CD4-positive, alpha-beta T cell treated with Interleukin-4 for 1 hour (primary cell): Measurements from ENCODE around the gene HNF1B.

Source experiments
- DNase-seq, 2 donors: peaks; one replicate each; pipeline ENCODE4 v3.0.0-alpha.2; 2020 to 2022

Gene HNF1B

DNA sequence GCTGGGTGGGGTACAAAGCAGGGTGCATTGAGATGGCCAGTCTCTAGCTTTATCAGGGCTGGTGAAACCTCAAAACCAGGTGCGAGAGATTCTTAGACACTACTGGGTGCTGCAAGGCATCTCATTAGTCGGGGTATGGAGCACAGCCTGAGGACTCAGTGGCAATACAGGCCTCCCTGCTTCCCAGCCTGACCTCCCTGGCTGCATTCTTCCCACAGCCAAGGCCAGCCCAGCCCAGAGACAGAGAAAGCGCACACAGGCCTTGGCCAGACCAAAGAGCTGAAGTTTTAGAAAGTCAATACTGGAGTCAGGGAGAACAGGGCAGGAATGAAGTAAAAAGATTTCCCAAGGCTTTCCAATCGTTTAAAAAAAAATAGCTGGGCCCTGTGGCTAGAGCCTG lies 12.5 kb downstream of the HNF1B start:
- no peak for DNase-seq

GRCh38 chr17:37731056-37731455 lies 13.8 kb downstream of the HNF1B start:
- no peak for DNase-seq

DNA sequence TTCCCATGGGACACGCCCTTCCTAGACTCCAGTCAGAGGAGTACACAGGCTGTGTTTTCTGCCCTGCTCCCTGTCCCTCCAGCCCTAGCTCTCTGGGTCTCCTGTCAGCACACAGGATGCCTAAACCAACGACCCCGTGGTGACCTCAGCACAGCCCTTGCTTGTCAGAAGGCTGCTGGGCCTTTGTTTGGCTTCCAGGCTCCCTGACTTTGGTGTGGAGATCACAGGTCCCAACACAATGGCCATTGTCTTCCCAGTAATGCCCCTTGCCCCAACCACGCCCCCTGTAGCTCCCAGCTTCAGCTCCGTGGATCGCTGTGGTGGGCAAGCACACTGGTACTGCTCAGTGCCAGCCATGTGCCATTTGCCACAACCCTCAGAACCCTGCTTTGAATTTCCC lies 15.0 kb downstream of the HNF1B start:
- no peak for DNase-seq

- no peak for DNase-seq
Observed at GRCh38 chr17:37726891-37727675, 17.8 kb downstream of the HNF1B start.

DNA sequence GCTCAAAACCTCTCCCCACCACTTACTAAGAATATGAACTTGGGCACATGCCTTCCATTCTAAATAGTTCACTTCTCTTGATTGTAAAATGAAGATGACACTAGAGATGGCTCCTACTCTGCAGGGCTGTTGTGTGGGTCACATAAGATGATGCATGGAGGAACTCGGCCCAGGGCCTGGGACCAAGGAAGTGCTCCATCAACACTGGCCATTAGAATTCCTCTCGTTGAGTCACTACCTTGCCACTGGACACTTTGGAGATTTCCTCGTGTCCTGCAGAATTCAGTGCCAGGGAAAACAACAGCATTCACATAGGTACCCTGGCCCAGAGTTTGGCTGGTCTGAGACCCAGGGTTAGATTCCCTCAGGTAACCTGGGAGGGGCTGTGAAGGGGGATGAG lies 18.6 kb downstream of the HNF1B start:
- DNase-seq, result no peak

DNA sequence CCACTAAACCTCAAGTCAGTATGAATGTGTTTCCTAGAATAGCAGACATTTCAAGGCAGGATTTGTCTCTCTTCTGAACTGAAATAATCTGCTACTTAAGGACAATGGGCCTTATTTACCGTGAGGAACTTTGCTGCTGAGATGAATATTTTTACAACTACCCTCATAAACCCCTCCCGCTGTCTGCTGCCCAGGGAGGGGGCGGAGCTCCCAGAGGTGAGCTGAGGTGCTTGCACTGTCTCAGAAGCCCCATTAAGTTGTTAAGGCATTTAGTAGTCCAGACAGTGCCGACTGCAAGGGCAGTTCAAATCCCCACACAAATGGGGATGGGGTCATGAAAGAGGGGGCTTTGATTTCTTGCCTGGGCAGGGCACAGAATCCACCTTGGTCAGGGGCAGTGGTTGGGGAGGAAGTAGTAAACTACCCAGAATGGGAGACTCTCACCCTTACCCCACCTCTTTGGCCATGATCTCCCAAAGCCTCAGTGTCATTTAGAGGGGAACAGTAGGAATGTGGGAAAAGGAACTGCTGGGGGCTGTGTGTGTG lies 19.2 kb downstream of the HNF1B start:
- DNase-seq, result no peak

DNA sequence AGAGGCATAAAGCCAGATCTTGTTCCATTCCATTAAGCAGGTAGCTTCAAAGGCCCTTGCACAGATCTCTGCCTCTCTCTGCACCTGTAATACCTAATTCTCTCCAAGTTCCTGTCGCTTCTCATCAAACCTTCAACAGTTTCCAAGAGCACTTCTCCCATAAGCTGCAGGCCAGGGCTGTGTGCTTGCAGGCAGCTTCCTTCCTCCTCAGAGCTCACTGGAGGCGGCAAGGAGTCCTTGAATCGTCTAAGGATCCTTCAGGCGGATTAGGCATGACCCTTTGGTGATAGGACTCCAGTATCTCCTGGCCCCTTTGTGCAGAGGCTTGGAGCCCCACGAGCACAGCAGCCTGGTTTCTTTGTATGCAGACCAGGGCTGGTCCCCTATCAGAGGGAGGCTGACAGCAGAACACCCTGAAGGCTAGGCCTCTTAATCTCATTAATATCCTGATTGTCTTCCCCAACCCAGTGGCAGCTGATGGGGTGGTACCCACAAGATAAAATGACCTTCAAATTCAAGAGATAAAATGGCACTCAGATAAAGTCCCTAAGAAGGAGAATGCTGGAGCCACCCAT lies 19.8 kb downstream of the HNF1B start:
- no peak for DNase-seq

DNA sequence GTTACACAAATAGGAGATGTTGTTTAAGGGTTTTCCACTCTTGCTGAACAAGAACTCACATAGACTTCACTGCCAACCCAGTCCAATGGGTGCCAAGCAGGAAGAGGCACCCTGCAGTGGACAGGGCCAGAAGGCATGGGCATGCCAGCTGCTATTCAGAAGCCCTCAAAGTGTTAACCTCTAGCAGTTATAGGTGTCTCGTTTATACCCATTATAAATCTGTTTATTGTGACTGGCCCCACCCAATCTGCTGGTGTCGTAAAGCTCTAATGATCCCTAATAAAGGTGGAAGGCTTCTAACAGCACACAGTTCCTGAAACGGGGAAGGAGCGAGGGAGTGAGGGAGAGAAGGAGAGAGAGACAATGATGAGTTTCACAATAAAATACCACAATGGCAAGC lies 23.9 kb downstream of the HNF1B start:
- DNase-seq, result no peak

DNA sequence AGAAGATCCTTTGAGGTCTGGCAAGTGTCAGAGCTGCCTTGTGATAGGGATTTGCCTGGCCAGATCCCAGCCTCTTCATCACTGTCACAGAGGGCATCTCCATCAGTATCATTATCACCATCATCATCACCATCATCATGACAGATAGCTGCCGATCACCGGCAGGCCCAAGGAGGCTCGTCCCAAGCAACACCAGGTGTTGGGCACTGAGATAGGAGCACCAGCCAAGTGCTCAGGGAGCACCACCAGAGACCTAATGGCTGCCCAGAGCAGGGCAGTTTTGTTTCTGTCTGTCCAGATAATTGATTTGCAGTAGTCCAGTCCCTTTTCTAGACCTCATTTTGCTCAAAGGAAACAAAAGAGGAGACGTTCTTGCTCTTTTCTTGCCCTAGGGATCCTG lies 25.0 kb downstream of the HNF1B start:
- DNase-seq, result no peak

GRCh38 chr17:37718324-37719048 lies 26.4 kb downstream of the HNF1B start:
- no peak for DNase-seq

- no peak for DNase-seq
Observed at GRCh38 chr17:37717627-37718323, 27.1 kb downstream of the HNF1B start.

DNA sequence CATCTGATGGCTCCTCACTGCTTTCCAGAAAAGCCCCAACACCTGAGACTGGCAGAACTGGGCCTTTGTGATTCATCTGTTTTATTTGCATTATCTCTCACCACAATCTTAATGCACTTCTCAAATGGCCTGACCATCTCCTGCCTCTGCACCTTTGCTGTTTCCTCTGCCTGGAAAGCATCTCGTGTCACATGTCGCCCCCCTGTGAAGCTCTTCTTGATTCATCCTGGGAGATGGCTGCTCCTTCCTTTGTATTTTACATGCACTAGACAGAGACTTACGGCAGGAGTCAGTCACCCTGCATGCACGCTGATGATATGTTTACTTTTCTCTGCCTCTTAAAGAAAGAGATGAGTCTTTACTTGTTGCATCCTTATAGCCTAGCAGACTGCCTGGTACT lies 30.0 kb downstream of the HNF1B start:
- no peak for DNase-seq

DNA sequence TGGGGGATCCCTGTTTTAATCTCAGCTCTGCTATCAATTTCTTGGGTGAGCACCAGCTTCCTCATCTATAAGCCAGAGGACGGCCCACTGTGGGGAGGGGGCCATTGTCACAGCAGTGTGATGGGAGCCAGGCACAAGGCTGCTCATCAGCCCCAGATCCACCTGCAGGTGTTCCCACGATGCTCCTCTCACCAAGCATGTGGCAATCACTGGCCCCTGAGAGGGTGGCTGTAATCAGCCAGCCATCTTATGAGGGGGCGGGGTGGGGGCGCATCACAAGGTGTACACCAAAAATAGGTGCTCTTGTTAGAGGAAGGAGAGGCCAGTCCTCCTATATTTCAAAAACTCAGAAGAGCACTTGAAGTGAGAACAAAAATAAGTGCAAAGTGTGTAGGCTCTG lies 31.2 kb downstream of the HNF1B start:
- DNase-seq, result no peak

- no peak for DNase-seq
Observed at GRCh38 chr17:37713028-37713431, 31.8 kb downstream of the HNF1B start.

- DNase-seq, result no peak
Observed at GRCh38 chr17:37711113-37711512, 33.7 kb downstream of the HNF1B start.

GRCh38 chr17:37710344-37710886 lies 34.4 kb downstream of the HNF1B start:
- DNase-seq, result peak in 1 of 2 donors; percentile 29

GRCh38 chr17:37708616-37709212 lies 36.1 kb downstream of the HNF1B start:
- DNase-seq, result no peak

GRCh38 chr17:37708008-37708615 lies 36.7 kb downstream of the HNF1B start:
- DNase-seq, result no peak

- no peak for DNase-seq
Observed at GRCh38 chr17:37706446-37706845, 38.4 kb downstream of the HNF1B start.

GRCh38 chr17:37702598-37702997 lies 42.3 kb downstream of the HNF1B start:
- DNase-seq, result no peak

- peak; percentile 34 to 43 for DNase-seq
Observed at GRCh38 chr17:37701496-37701898, 43.4 kb downstream of the HNF1B start.

- DNase-seq, result no peak
Observed at GRCh38 chr17:37700881-37701280, 44.0 kb downstream of the HNF1B start.
